Measurements from ENCODE around the gene SEPTIN8.
"Not testable (repeated sequence)": the region's sequence is repeated elsewhere in the genome, so short reads cannot be mapped to it uniquely, and the experiment has no call there.

Gene SEPTIN8

GRCh38 chr5:132812123-132812765 is 35.2 kb upstream of the SEPTIN8 start:
- DNase-seq (ENCODE audit: low spot score), result no peak

- no peak for DNase-seq (ENCODE audit: low spot score)
These were observed 33.6 kb upstream of the SEPTIN8 start for GRCh38 chr5:132810605-132811004.

- DNase-seq (ENCODE audit: low spot score), result peak; percentile 6
These were observed 31.8 kb upstream of the SEPTIN8 start for GRCh38 chr5:132808866-132809265.

GRCh38 chr5:132808448-132808847 is 31.4 kb upstream of the SEPTIN8 start:
- no peak for DNase-seq (ENCODE audit: low spot score)

- peak; percentile 45 for DNase-seq (ENCODE audit: low spot score)
These were observed 30.3 kb upstream of the SEPTIN8 start for GRCh38 chr5:132807163-132807838.

GRCh38 chr5:132806804-132807162 is 29.7 kb upstream of the SEPTIN8 start:
- peak; percentile 25 for DNase-seq (ENCODE audit: low spot score)

- not testable (repeated sequence) for DNase-seq (ENCODE audit: low spot score)
These were observed 28.8 kb upstream of the SEPTIN8 start for GRCh38 chr5:132805872-132806271.

GRCh38 chr5:132804219-132804618 is 27.2 kb upstream of the SEPTIN8 start:
- DNase-seq (ENCODE audit: low spot score), result not testable (repeated sequence)

- DNase-seq (ENCODE audit: low spot score), result not testable (repeated sequence)
These were observed 25.6 kb upstream of the SEPTIN8 start for GRCh38 chr5:132802685-132803066.

- no peak for DNase-seq (ENCODE audit: low spot score)
These were observed 25.1 kb upstream of the SEPTIN8 start for GRCh38 chr5:132802044-132802684.

- no peak for DNase-seq (ENCODE audit: low spot score)
These were observed 23.5 kb upstream of the SEPTIN8 start for GRCh38 chr5:132800545-132800944.

GRCh38 chr5:132799392-132799791 is 22.4 kb upstream of the SEPTIN8 start:
- no peak for DNase-seq (ENCODE audit: low spot score)

- no peak for DNase-seq (ENCODE audit: low spot score)
These were observed 20.6 kb upstream of the SEPTIN8 start for GRCh38 chr5:132797651-132798050.

GRCh38 chr5:132791026-132791425 is 14.0 kb upstream of the SEPTIN8 start:
- no peak for DNase-seq (ENCODE audit: low spot score)

- DNase-seq (ENCODE audit: low spot score), result no peak
These were observed 13.3 kb upstream of the SEPTIN8 start for GRCh38 chr5:132790201-132790865.

- no peak for DNase-seq (ENCODE audit: low spot score)
These were observed 12.2 kb upstream of the SEPTIN8 start for GRCh38 chr5:132788990-132789886.

- DNase-seq (ENCODE audit: low spot score), result no peak
These were observed 11.5 kb upstream of the SEPTIN8 start for GRCh38 chr5:132788508-132788907.

GRCh38 chr5:132787076-132787475 is 10.0 kb upstream of the SEPTIN8 start:
- no peak for DNase-seq (ENCODE audit: low spot score)

- no peak for DNase-seq (ENCODE audit: low spot score)
These were observed 8.8 kb upstream of the SEPTIN8 start for GRCh38 chr5:132785864-132786263.

- no peak for DNase-seq (ENCODE audit: low spot score)
These were observed 8.3 kb upstream of the SEPTIN8 start for GRCh38 chr5:132785365-132785764.

- peak; percentile 33 for DNase-seq (ENCODE audit: low spot score)
These were observed 5.1 kb upstream of the SEPTIN8 start for GRCh38 chr5:132782101-132782500.

- DNase-seq (ENCODE audit: low spot score), result no peak
These were observed 4.0 kb upstream of the SEPTIN8 start for GRCh38 chr5:132781029-132781428.

Measured in left forelimb (tissue), 1 donor.